Adrenal gland (tissue), 12 donors: ENCODE measurements around the gene PLD1. TPM values are rescaled to one million over a fixed set of nuclear protein-coding genes. Genes with fewer than 3 reads are reported as not detected.
"Not testable (repeated sequence)": the region's sequence is repeated elsewhere in the genome, so short reads cannot be mapped to it uniquely, and the experiment has no call there.

Experiments used
- DNase-seq, 7 donors: peaks; one replicate each; pipeline ENCODE4 v3.0.0-alpha.2; 2019 to 2020
- H3K27ac ChIP-seq, 5 donors: fragments of 200-600 bp; sonication (generic) in 4 of 5; 1 replicate in 3 of 5; 2 replicates in 2 of 5; pipeline versions ENCODE4 v1.5.1 to v1.8.0; 2016 to 2020; ENCODE audit warnings: mild to moderate bottlenecking in 1 of 5
- H3K27me3 ChIP-seq: fragments of 200-600 bp; 2 replicates; pipeline ENCODE4 v1.8.0; 2021
- H3K36me3 ChIP-seq, 2 donors: fragments of 200-600 bp; replicated peaks in 1 of 2; 1 replicate in 1 of 2; 2 replicates in 1 of 2; pipeline versions ENCODE4 v1.5.1 to v1.8.0; 2018 to 2022
- H3K4me1 ChIP-seq, 2 donors: fragments of 200-600 bp; replicated peaks in 1 of 2; 1 replicate in 1 of 2; 2 replicates in 1 of 2; pipeline versions ENCODE4 v1.5.1 to v1.8.0; 2018 to 2021
- H3K4me3 ChIP-seq, 4 donors: fragments of 200-600 bp; sonication (generic) in 3 of 4; one replicate each; pipeline ENCODE4 v1.5.1; 2016 to 2018
- H3K9me3 ChIP-seq, 3 donors: fragments of 200-600 bp; sonication (generic) in 1 of 3; replicated peaks in 1 of 3; 1 replicate in 2 of 3; 2 replicates in 1 of 3; pipeline versions ENCODE4 v1.5.1 to v1.8.0; 2016 to 2021
- POLR2A ChIP-seq, 2 donors: fragments of 450-650 bp; IDR thresholded peaks; one replicate each; pipeline ENCODE4 v1.6.1; 2017; ENCODE audit warnings: antibody characterized with exemption in 2 of 2, mild to moderate bottlenecking in 2 of 2, moderate library complexity in 1 of 2
- WGBS, 4 donors: extraction: QIAGEN DNeasy Blood & Tissue Kit in 2 of 4; methylation state at CpG; one replicate each; pipeline versions ENCODE4 v1.1.5 to v1.1.7; 2013 to 2017; 5-methylcytosine and 5-hydroxymethylcytosine counted together
- intact Hi-C, 2 donors: fragments of 100-400 bp; cut with DNase I; formaldehyde crosslinking; loops; one replicate each; pipeline versions ENCODE4 v1.14.1 to v1.15.0; 2022 to 2023
- polyA plus RNA-seq, 3 donors: library from polyadenylated mRNA; stranded (reverse); fragments of 200-250 nt in 2 of 3; fragments of 350-450 nt in 1 of 3; fragmentation: Illumina TruSeq in 1 of 3; extraction: RNeasy Lipid Tissue Mini Kit (QIAGEN cat#74804) in 1 of 3; gene quantifications; one replicate each; pipeline ENCODE4 v1.2.3, GENCODE V29; 2013 to 2014
- total RNA-seq, 9 donors: library from RNA; depleted of rRNA in 4 of 9; stranded (reverse); fragments of >200 nt in 4 of 9; fragments of 120-200 nt in 1 of 9; fragmentation: NEBNext Ultra II Directional in 1 of 9; extraction: Animal tissue kit (Norgen Biotek cat#: 25700) in 1 of 9; gene quantifications; one replicate each; pipeline versions ENCODE4 v1.1.0 to v1.2.4, GENCODE V29; 2013 to 2023
- TF ChIP-seq, protein P1 (sequence below), 6 experiments: fragments of 450-650 bp in 4 of 6; fragments of 200-600 bp in 2 of 6; sonication (generic) in 1 of 6; IDR thresholded peaks; 1 replicate in 5 of 6; 2 replicates in 1 of 6; pipeline versions ENCODE4 v1.5.1 to v1.8.0; 2016 to 2021; ENCODE audit warnings: antibody characterized with exemption in 6 of 6, mild to moderate bottlenecking in 2 of 6, moderate library complexity in 1 of 6
- donor health status: healthy with polysubstance abuse.
- donor health status: Bipolar disorder and iron deficiency.
- donor health status: DM: yes; HTN: yes; CAD: no.
- donor health status: DM: no; HTN: no; CAD: no.
- donor health status: DM: no; HTN: no; CAD: no.
- donor health status: DM: yes; HTN: yes; CAD: no.

The PLD1 gene
- total and polyA plus RNA-seq, 12 donors: 25.7 to 178 (median 94.5) TPM

DNA sequence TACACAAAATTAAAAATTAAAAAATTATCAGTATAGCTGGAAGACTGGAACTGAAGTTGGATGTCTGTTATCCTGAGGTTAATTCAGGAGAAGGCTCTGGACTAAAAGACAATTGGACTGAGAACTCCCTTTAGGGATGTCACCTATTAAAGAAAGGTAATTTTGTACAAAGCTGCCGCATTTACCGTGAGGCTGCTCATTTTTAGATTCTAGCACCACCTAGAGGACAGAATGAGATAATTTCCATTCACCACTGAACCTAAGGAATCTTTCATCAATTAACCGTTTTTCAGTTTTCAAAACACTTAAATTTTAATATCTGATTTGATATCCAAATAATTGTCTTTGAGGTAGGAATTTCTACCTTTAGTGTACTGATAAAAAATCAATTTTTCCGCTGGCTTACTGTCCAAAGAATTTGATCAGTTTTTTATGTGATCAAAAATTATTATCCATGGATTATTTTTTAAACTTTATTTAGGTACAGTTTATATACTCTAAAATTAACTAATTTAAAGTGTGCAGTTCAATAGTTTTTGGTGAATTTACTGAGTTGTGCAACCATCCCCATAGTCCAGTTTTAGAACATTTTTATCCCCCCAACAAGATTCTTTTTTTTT, 243.4 kb downstream of the PLD1 start:
- H3K27ac ChIP-seq: no peak overlapping the region
- no peaks in the 10 kb centered on the region for H3K36me3 ChIP-seq
- TF ChIP-seq POLR2A (IDR thresholded peaks at IDR 0.05): no peak
- TF ChIP-seq, protein P1, sequence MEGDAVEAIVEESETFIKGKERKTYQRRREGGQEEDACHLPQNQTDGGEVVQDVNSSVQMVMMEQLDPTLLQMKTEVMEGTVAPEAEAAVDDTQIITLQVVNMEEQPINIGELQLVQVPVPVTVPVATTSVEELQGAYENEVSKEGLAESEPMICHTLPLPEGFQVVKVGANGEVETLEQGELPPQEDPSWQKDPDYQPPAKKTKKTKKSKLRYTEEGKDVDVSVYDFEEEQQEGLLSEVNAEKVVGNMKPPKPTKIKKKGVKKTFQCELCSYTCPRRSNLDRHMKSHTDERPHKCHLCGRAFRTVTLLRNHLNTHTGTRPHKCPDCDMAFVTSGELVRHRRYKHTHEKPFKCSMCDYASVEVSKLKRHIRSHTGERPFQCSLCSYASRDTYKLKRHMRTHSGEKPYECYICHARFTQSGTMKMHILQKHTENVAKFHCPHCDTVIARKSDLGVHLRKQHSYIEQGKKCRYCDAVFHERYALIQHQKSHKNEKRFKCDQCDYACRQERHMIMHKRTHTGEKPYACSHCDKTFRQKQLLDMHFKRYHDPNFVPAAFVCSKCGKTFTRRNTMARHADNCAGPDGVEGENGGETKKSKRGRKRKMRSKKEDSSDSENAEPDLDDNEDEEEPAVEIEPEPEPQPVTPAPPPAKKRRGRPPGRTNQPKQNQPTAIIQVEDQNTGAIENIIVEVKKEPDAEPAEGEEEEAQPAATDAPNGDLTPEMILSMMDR (IDR thresholded peaks at IDR 0.05): peak; percentile 61 to 89 (median 82)
- intact Hi-C loops: loop anchor here (10.0 kb wide), 3 partner anchors 382 to 602 kb away; no protein-coding TSS in a partner anchor
- no peak for DNase-seq
- no peaks in the 10 kb centered on the region for H3K27me3 ChIP-seq
- no peaks in the 10 kb centered on the region for H3K9me3 ChIP-seq
- WGBS, 4 donors: 2 to 7% (median 3%) methylated on average over 4 of the region's 4 CpGs
- H3K4me3 ChIP-seq: no peak overlapping the region
- no peaks in the 10 kb centered on the region for H3K4me1 ChIP-seq

DNA sequence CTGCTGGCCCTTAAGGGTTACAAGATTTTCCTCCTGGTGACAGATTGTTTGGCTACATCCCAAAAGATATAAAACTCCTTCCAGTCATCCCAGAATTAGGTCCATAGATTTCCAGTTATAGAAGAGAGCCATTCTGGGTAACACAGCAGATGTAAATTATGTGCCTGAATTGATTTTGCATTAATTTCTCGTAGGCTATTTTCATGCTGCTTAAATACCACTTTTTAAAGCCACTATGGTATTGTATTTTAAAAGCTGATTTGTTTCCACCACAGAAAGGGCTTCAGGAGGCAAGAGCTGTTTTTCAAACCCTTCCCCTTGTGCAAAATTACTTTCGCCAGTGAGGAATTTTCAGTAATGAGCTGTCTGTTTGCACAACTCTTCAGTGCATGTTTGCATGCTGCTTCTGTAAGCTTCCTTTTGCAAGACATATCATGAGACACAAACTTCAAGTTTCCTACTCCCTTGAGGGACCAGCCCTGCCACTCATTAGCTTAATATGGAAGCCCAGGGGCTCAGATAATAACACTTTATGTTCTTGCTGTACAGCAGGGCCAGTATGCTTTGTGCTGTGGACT, 244.7 kb downstream of the PLD1 start:
- no peaks in the 10 kb centered on the region for H3K4me1 ChIP-seq
- no peak for DNase-seq
- TF ChIP-seq, protein P1 (IDR thresholded peaks at IDR 0.05): no peak
- no peak for TF ChIP-seq POLR2A (IDR thresholded peaks at IDR 0.05)
- no peak overlapping the region for H3K4me3 ChIP-seq
- 80 to 91% (median 88%) methylated on average over 2 of the region's 2 CpGs for WGBS, 4 donors
- no peak overlapping the region for H3K27ac ChIP-seq
- intact Hi-C loops: loop anchor here (10.0 kb wide), 3 partner anchors 381 to 601 kb away; no protein-coding TSS in a partner anchor
- no peaks in the 10 kb centered on the region for H3K27me3 ChIP-seq
- no peaks in the 10 kb centered on the region for H3K36me3 ChIP-seq
- no peaks in the 10 kb centered on the region for H3K9me3 ChIP-seq

DNA sequence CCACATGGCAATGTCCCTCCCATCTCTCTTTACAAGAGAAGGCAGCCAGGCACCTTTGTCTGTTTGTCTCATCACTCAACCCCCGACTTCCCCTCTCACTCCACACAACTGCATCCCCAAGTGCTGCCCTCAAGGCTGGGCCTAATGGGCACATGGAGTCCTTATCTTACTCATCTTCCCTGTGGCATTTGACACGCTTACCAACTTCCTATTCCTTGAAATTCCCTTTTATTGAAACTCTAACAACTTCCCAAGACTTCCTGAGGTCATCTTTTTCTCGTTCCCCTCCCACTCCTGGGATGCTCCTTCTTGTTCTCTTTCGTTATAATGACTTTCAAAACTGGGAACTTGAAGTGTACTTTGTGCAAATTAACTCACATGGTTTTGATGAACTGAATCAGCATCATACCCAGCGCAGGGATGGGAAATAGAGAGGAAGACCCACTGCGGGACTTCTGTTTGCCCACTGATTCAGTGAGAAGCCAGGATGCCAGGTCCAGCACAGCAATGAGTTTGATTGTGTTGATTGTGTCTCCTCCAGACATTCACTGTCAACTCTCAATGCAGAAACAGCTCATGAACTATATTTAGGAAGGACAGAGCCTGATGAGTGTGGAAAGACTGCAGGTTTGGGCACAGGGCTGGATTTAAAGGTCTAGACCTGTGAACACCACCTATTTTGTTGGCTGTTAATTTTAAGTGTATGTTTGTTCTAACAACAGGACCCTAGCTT, 245.4 kb downstream of the PLD1 start:
- Histone ChIP-seq H3K36me3 (no peaks in the 10 kb centered on the region), H3K27me3 (no peaks in the 10 kb centered on the region), H3K4me1 (no peaks in the 10 kb centered on the region), H3K4me3 (no peak overlapping the region), H3K27ac (no peak overlapping the region), H3K9me3 (no peaks in the 10 kb centered on the region)
- intact Hi-C loops: loop anchor here (5.0 to 10.0 kb wide), 4 partner anchors 380 to 603 kb away; no protein-coding TSS in a partner anchor
- no peak for DNase-seq
- no peak for TF ChIP-seq POLR2A (IDR thresholded peaks at IDR 0.05)
- TF ChIP-seq, protein P1 (IDR thresholded peaks at IDR 0.05): no peak
- WGBS, 4 donors: 67 to 81% (median 73%) methylated on average over 6 of the region's 6 CpGs

DNA sequence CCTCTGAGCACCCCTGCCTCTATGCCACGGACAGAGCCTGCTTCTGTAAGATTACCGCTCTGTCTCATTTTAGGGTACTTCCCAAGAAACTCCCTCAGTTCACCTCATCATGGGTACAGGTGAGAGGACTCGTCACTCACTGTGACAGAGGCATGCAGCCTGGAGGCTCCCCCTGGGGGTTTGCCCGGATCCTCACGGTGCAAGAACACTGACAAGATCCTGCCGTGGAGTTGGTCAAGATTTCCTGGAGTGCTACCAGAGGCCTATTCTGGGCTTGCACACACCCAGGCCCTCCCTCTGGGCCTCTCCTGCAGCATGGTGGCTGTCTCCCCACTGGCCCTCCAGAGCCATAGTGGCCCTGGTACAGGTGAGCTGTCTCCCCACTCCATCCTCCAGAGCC, 247.0 kb downstream of the PLD1 start:
- no peak overlapping the region for H3K4me3 ChIP-seq
- no peak for TF ChIP-seq POLR2A (IDR thresholded peaks at IDR 0.05)
- TF ChIP-seq, protein P1 (IDR thresholded peaks at IDR 0.05): no peak
- intact Hi-C loops: loop anchor here (5.0 to 10.0 kb wide), 4 partner anchors 378 to 601 kb away; no protein-coding TSS in a partner anchor
- no peaks in the 10 kb centered on the region for H3K4me1 ChIP-seq
- H3K27me3 ChIP-seq: no peaks in the 10 kb centered on the region
- no peaks in the 10 kb centered on the region for H3K36me3 ChIP-seq
- DNase-seq: no peak
- 86 to 94% (median 91%) methylated on average over 4 to 6 of the region's 6 CpGs for WGBS, 4 donors
- H3K9me3 ChIP-seq: no peaks in the 10 kb centered on the region
- no peak overlapping the region for H3K27ac ChIP-seq

DNA sequence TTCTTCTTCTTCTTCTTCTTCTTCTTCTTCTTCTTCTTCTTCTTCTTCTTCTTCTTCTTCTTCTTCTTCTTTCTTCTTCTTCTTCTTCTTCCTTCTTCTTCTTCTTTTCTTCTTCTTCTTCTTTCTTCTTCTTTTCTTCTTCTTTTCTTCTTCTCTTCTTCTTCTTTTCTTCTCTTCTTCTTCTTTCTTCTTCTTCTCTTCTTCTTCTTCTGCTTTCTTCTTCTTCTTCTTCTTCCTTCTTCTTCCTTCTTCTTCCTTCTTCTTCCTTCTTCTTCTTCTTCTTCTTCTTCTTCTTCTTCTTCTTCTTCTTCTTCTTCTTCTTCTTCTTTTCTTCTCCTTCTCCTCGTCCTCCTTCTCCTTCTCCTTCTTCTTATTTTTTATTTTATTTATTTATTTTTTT, 247.8 kb downstream of the PLD1 start:
- not testable (repeated sequence) for H3K4me1 ChIP-seq, H3K9me3 ChIP-seq, H3K36me3 ChIP-seq, DNase-seq, H3K27me3 ChIP-seq, H3K27ac ChIP-seq, H3K4me3 ChIP-seq
- intact Hi-C loops: loop anchor here (5.0 to 10.0 kb wide), 4 partner anchors 378 to 600 kb away; no protein-coding TSS in a partner anchor
- 67 to 100% (median 94%) methylated on average over 1 of the region's 1 CpG; no CpG with 5 or more reads in 1 of the 4 donors for WGBS, 4 donors
